ENCODE measurements around the gene NUP50. TPM values are rescaled to one million over a fixed set of nuclear protein-coding genes. Genes with fewer than 3 reads are reported as not detected.

Gene NUP50, protein sequence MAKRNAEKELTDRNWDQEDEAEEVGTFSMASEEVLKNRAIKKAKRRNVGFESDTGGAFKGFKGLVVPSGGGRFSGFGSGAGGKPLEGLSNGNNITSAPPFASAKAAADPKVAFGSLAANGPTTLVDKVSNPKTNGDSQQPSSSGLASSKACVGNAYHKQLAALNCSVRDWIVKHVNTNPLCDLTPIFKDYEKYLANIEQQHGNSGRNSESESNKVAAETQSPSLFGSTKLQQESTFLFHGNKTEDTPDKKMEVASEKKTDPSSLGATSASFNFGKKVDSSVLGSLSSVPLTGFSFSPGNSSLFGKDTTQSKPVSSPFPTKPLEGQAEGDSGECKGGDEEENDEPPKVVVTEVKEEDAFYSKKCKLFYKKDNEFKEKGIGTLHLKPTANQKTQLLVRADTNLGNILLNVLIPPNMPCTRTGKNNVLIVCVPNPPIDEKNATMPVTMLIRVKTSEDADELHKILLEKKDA
- polyA plus RNA-seq (2013, experiment 1 of 2) = 68.7 TPM
- polyA plus RNA-seq (2013, experiment 2 of 2) = 68.1 TPM

DNA sequence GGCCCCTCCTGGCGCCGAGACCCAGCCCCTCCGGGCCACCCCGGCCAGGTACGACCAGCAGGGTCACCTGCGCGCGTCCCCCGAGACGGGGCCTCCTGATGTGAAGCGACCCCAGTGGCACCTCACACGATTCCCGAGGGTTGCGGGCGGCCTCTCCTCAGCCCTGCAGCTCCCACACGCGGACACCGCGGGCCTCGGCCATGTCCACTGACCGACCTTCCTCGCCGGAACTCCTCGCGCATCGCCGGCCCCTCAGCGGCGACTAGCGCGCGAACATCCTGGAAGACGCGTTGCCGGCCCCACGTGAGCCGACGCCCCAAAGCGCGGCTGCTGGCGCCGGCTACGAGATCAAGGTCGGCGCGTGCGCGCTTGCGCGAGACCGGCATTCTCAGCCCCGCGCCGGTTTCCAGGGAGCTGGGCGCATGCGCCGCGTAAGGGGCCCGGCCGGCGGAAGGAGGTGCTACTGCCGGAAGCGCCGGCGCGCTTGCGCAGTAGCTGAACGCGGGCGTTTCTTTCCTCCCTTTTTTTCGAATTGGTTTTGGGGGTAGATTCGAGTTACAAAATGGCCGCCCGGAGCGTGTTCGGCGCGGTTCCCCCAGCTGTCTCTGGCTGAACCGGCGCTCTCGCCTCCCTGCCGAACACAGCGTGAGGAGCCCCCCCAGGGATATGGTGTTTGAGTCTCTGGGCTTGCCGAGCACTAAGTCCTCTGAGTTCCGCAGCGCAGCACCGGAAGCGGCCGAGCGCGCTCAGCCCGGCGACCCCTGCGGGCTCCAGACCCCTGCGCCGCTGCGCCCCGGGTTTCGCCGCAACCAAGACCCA, at the start of gene NUP50:
NUP50 (plus strand) TSS at position 475 of the 819 bp plus-strand sequence. CDS start 4,253 bp downstream, outside the sequence.
- peak within 1 kb of the TSS; percentile 93 for H3K27ac ChIP-seq (ENCODE audit: low read depth, low read length)
- peak within 1 kb of the TSS; percentile 96 for H3K4me3 ChIP-seq (ENCODE audit: low read length)
- no peaks in the 10 kb centered on the region for H3K27me3 ChIP-seq (ENCODE audit: insufficient read depth, low read length, poor library complexity)
- H3K79me2 ChIP-seq (ENCODE audit: control insufficient read depth, insufficient read depth, low read length) = peaks cover 60% of the 10 kb centered on the region
- H3K23ac ChIP-seq (ENCODE audit: low read length) = peak within 1 kb of the TSS; percentile 81
- WGBS (ENCODE audit: extremely low coverage, insufficient coverage, low lambda C conversion rate) = no CpG with 5 or more reads among the region's 100 CpGs
- peak within 1 kb of the TSS; percentile 99 for H3K56ac ChIP-seq (ENCODE audit: low read length)
- peak within 1 kb of the TSS; percentile 89 for H2BK5ac ChIP-seq (ENCODE audit: low read length)
- H3K9ac ChIP-seq (ENCODE audit: low read length) = peak within 1 kb of the TSS; percentile 98
- H3K36me3 ChIP-seq (ENCODE audit: control insufficient read depth, insufficient read depth, low read length) = peaks cover 2% of the 10 kb centered on the region
- H3K18ac ChIP-seq (ENCODE audit: low read length) = peak within 1 kb of the TSS; percentile 100
- peaks cover 13% of the 10 kb centered on the region for H3K4me1 ChIP-seq (ENCODE audit: control insufficient read depth, low read depth, low read length)
- peak within 1 kb of the TSS; percentile 30 for H4K8ac ChIP-seq (ENCODE audit: low read depth, low read length)
- peak within 1 kb of the TSS; percentile 67 for H3K4me2 ChIP-seq (ENCODE audit: low read length)
- DNase-seq = peak; percentile 98
- H4K5ac ChIP-seq (ENCODE audit: low read length) = no peak within 1 kb of the TSS
- peaks cover 8% of the 10 kb centered on the region for H3K79me1 ChIP-seq (ENCODE audit: low read length)
- peak within 1 kb of the TSS; percentile 50 for H2AK5ac ChIP-seq (ENCODE audit: low read length)
- H2BK120ac ChIP-seq (ENCODE audit: low read depth, low read length) = peak within 1 kb of the TSS; percentile 89
- H2BK15ac ChIP-seq (replicated peaks; ENCODE audit: low read depth) = no peak within 1 kb of the TSS
- peak within 1 kb of the TSS; percentile 99 for H3K4ac ChIP-seq (ENCODE audit: low read depth, low read length)

GRCh38 chr22:45120440-45120839, 43.3 kb upstream of the NUP50 start:
- H4K5ac ChIP-seq (ENCODE audit: low read length) = no peak overlapping the region
- no peaks in the 10 kb centered on the region for H3K79me2 ChIP-seq (ENCODE audit: control insufficient read depth, insufficient read depth, low read length)
- no peaks in the 10 kb centered on the region for H3K79me1 ChIP-seq (ENCODE audit: low read length)
- H2AK5ac ChIP-seq (ENCODE audit: low read length) = no peak overlapping the region
- no peak overlapping the region for H3K18ac ChIP-seq (ENCODE audit: low read length)
- no peaks in the 10 kb centered on the region for H3K36me3 ChIP-seq (ENCODE audit: control insufficient read depth, insufficient read depth, low read length)
- H3K4me3 ChIP-seq (ENCODE audit: low read length) = no peak overlapping the region
- no peak overlapping the region for H2BK120ac ChIP-seq (ENCODE audit: low read depth, low read length)
- no peak overlapping the region for H2BK5ac ChIP-seq (ENCODE audit: low read length)
- WGBS (ENCODE audit: extremely low coverage, insufficient coverage, low lambda C conversion rate) = no CpG with 5 or more reads among the region's 9 CpGs
- H2BK15ac ChIP-seq (replicated peaks; ENCODE audit: low read depth) = no peak overlapping the region
- no peak overlapping the region for H3K23ac ChIP-seq (ENCODE audit: low read length)
- no peak overlapping the region for H3K27ac ChIP-seq (ENCODE audit: low read depth, low read length)
- H3K4me2 ChIP-seq (ENCODE audit: low read length) = no peak overlapping the region
- no peak for DNase-seq
- H4K8ac ChIP-seq (ENCODE audit: low read depth, low read length) = no peak overlapping the region
- no peak overlapping the region for H3K56ac ChIP-seq (ENCODE audit: low read length)
- no peaks in the 10 kb centered on the region for H3K27me3 ChIP-seq (ENCODE audit: insufficient read depth, low read length, poor library complexity)
- no peak overlapping the region for H3K9ac ChIP-seq (ENCODE audit: low read length)
- no peaks in the 10 kb centered on the region for H3K4me1 ChIP-seq (ENCODE audit: control insufficient read depth, low read depth, low read length)
- H3K4ac ChIP-seq (ENCODE audit: low read depth, low read length) = no peak overlapping the region

GRCh38 chr22:45120931-45121330, 42.8 kb upstream of the NUP50 start:
- no peak overlapping the region for H3K9ac ChIP-seq (ENCODE audit: low read length)
- H2AK5ac ChIP-seq (ENCODE audit: low read length) = no peak overlapping the region
- H3K23ac ChIP-seq (ENCODE audit: low read length) = no peak overlapping the region
- no peak overlapping the region for H3K56ac ChIP-seq (ENCODE audit: low read length)
- no peaks in the 10 kb centered on the region for H3K4me1 ChIP-seq (ENCODE audit: control insufficient read depth, low read depth, low read length)
- DNase-seq = no peak
- no peak overlapping the region for H3K4me3 ChIP-seq (ENCODE audit: low read length)
- no peak overlapping the region for H4K8ac ChIP-seq (ENCODE audit: low read depth, low read length)
- H3K79me2 ChIP-seq (ENCODE audit: control insufficient read depth, insufficient read depth, low read length) = no peaks in the 10 kb centered on the region
- no peaks in the 10 kb centered on the region for H3K36me3 ChIP-seq (ENCODE audit: control insufficient read depth, insufficient read depth, low read length)
- no peak overlapping the region for H3K4me2 ChIP-seq (ENCODE audit: low read length)
- no peak overlapping the region for H3K18ac ChIP-seq (ENCODE audit: low read length)
- no peak overlapping the region for H3K4ac ChIP-seq (ENCODE audit: low read depth, low read length)
- no CpG with 5 or more reads among the region's 8 CpGs for WGBS (ENCODE audit: extremely low coverage, insufficient coverage, low lambda C conversion rate)
- no peak overlapping the region for H3K27ac ChIP-seq (ENCODE audit: low read depth, low read length)
- no peak overlapping the region for H2BK120ac ChIP-seq (ENCODE audit: low read depth, low read length)
- H3K27me3 ChIP-seq (ENCODE audit: insufficient read depth, low read length, poor library complexity) = no peaks in the 10 kb centered on the region
- no peaks in the 10 kb centered on the region for H3K79me1 ChIP-seq (ENCODE audit: low read length)
- no peak overlapping the region for H2BK15ac ChIP-seq (replicated peaks; ENCODE audit: low read depth)
- H2BK5ac ChIP-seq (ENCODE audit: low read length) = no peak overlapping the region
- H4K5ac ChIP-seq (ENCODE audit: low read length) = no peak overlapping the region

GRCh38 chr22:45124176-45124847, 39.4 kb upstream of the NUP50 start:
- Histone ChIP-seq H3K18ac (ENCODE audit: low read length) (no peak overlapping the region), H3K27ac (ENCODE audit: low read depth, low read length) (no peak overlapping the region), H2BK15ac (replicated peaks; ENCODE audit: low read depth) (no peak overlapping the region), H3K79me2 (ENCODE audit: control insufficient read depth, insufficient read depth, low read length) (no peaks in the 10 kb centered on the region), H3K9ac (ENCODE audit: low read length) (no peak overlapping the region), H2BK5ac (ENCODE audit: low read length) (no peak overlapping the region), H3K79me1 (ENCODE audit: low read length) (no peaks in the 10 kb centered on the region), H3K4me1 (ENCODE audit: control insufficient read depth, low read depth, low read length) (no peaks in the 10 kb centered on the region), H3K27me3 (ENCODE audit: insufficient read depth, low read length, poor library complexity) (no peaks in the 10 kb centered on the region), H4K8ac (ENCODE audit: low read depth, low read length) (no peak overlapping the region), H3K56ac (ENCODE audit: low read length) (no peak overlapping the region), H3K4ac (ENCODE audit: low read depth, low read length) (no peak overlapping the region), H2AK5ac (ENCODE audit: low read length) (no peak overlapping the region), H3K36me3 (ENCODE audit: control insufficient read depth, insufficient read depth, low read length) (no peaks in the 10 kb centered on the region), H4K5ac (ENCODE audit: low read length) (no peak overlapping the region), H3K4me3 (ENCODE audit: low read length) (no peak overlapping the region), H2BK120ac (ENCODE audit: low read depth, low read length) (no peak overlapping the region), H3K23ac (ENCODE audit: low read length) (no peak overlapping the region), H3K4me2 (ENCODE audit: low read length) (no peak overlapping the region)
- WGBS (ENCODE audit: extremely low coverage, insufficient coverage, low lambda C conversion rate) = no CpG with 5 or more reads among the region's 10 CpGs
- no peak for DNase-seq

- Histone ChIP-seq H3K79me1 (ENCODE audit: low read length) (no peaks in the 10 kb centered on the region), H3K4ac (ENCODE audit: low read depth, low read length) (no peak overlapping the region), H3K4me2 (ENCODE audit: low read length) (no peak overlapping the region), H3K27ac (ENCODE audit: low read depth, low read length) (no peak overlapping the region), H3K79me2 (ENCODE audit: control insufficient read depth, insufficient read depth, low read length) (no peaks in the 10 kb centered on the region), H2AK5ac (ENCODE audit: low read length) (no peak overlapping the region), H2BK15ac (replicated peaks; ENCODE audit: low read depth) (no peak overlapping the region), H2BK120ac (ENCODE audit: low read depth, low read length) (no peak overlapping the region), H2BK5ac (ENCODE audit: low read length) (no peak overlapping the region), H3K36me3 (ENCODE audit: control insufficient read depth, insufficient read depth, low read length) (no peaks in the 10 kb centered on the region), H3K23ac (ENCODE audit: low read length) (no peak overlapping the region), H4K5ac (ENCODE audit: low read length) (no peak overlapping the region), H3K4me3 (ENCODE audit: low read length) (no peak overlapping the region), H3K56ac (ENCODE audit: low read length) (no peak overlapping the region), H3K4me1 (ENCODE audit: control insufficient read depth, low read depth, low read length) (no peaks in the 10 kb centered on the region), H3K27me3 (ENCODE audit: insufficient read depth, low read length, poor library complexity) (no peaks in the 10 kb centered on the region), H3K18ac (ENCODE audit: low read length) (no peak overlapping the region), H3K9ac (ENCODE audit: low read length) (no peak overlapping the region), H4K8ac (ENCODE audit: low read depth, low read length) (no peak overlapping the region)
- no peak for DNase-seq
- no CpG with 5 or more reads among the region's 8 CpGs for WGBS (ENCODE audit: extremely low coverage, insufficient coverage, low lambda C conversion rate)
Measured at GRCh38 chr22:45125188-45125587, 38.5 kb upstream of the NUP50 start.

All from mesendoderm (in vitro differentiated cells).